ENCODE measurements around the gene AGPAT2.

The AGPAT2 gene

GRCh38 chr9:136685790-136686533 is 1.3 kb downstream of the AGPAT2 start:
- DNase-seq: no peak

- no peak for DNase-seq
Observed at GRCh38 chr9:136685216-136685615, 2.0 kb downstream of the AGPAT2 start.

GRCh38 chr9:136684799-136685198 is 2.5 kb downstream of the AGPAT2 start:
- DNase-seq: no peak

- DNase-seq: no peak
Observed at GRCh38 chr9:136684339-136684738, 2.9 kb downstream of the AGPAT2 start.

- no peak for DNase-seq
Observed at GRCh38 chr9:136683755-136684154, 3.5 kb downstream of the AGPAT2 start.

GRCh38 chr9:136683173-136683745 is 4.0 kb downstream of the AGPAT2 start:
- DNase-seq: no peak

- no peak for DNase-seq
Observed at GRCh38 chr9:136682710-136683109, 4.5 kb downstream of the AGPAT2 start.

- DNase-seq: no peak
Observed at GRCh38 chr9:136681945-136682699, 5.1 kb downstream of the AGPAT2 start.

GRCh38 chr9:136681029-136681428 is 6.2 kb downstream of the AGPAT2 start:
- DNase-seq: no peak

GRCh38 chr9:136679431-136679941 is 7.8 kb downstream of the AGPAT2 start:
- no peak for DNase-seq

GRCh38 chr9:136678624-136679023 is 8.6 kb downstream of the AGPAT2 start:
- no peak for DNase-seq

GRCh38 chr9:136678034-136678433 is 9.2 kb downstream of the AGPAT2 start:
- no peak for DNase-seq

- DNase-seq: no peak
Observed at GRCh38 chr9:136676920-136677686, 10.2 kb downstream of the AGPAT2 start.

- DNase-seq: no peak
Observed at GRCh38 chr9:136676297-136676794, 10.9 kb downstream of the AGPAT2 start.

GRCh38 chr9:136675477-136676296 is 11.6 kb downstream of the AGPAT2 start:
- DNase-seq: no peak

GRCh38 chr9:136674786-136675349 is 12.4 kb downstream of the AGPAT2 start:
- no peak for DNase-seq

GRCh38 chr9:136673975-136674785 is 13.1 kb downstream of the AGPAT2 start:
- DNase-seq: no peak

- DNase-seq: no peak
Observed at GRCh38 chr9:136673088-136673974, 13.9 kb downstream of the AGPAT2 start.

- no peak for DNase-seq
Observed at GRCh38 chr9:136672431-136673087, 14.7 kb downstream of the AGPAT2 start.

Data from NCI-H187 (cell line).